ENCODE data around the gene CACNA2D3.

The CACNA2D3 gene

DNA sequence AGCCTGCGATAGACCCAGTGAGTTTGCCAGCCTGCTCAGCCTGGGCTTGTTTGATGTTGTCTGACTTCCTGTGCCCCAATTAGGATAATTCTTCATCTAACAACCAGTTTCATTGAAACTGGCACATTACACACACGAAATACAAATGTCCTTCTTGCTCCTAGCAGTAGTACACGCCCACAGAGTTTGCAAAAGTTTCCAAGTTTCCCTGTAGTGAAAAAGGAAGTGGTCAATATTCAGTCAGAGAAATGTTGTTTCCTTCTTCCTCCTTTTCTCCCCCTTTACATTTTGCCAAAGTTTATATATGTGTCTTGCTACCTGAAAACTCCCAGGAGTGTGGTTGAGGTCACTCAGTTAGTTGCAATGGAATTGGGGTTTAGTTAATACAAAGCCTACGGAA lies 863.9 kb downstream of the CACNA2D3 start:
- DNase-seq = no peak

DNA sequence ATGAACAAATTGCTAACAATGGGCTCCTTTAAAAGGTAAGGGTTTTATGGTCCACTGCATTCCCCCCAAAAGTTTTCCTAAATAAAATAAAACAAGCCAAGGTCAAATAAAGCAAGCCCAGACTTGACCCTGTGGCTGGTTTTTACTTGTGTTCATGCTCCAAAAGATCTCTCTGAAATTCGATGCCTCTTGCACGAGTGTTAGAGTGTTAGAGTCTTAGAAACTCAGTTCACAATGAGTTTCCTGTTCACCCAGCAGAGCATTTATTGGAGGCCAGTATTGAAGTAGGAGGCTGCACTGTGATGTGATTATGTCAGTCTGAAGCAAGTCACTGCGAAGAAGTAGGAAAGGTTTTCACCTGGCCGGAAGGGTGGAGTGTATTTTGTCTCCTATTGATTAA lies 865.4 kb downstream of the CACNA2D3 start:
- DNase-seq = no peak

DNA sequence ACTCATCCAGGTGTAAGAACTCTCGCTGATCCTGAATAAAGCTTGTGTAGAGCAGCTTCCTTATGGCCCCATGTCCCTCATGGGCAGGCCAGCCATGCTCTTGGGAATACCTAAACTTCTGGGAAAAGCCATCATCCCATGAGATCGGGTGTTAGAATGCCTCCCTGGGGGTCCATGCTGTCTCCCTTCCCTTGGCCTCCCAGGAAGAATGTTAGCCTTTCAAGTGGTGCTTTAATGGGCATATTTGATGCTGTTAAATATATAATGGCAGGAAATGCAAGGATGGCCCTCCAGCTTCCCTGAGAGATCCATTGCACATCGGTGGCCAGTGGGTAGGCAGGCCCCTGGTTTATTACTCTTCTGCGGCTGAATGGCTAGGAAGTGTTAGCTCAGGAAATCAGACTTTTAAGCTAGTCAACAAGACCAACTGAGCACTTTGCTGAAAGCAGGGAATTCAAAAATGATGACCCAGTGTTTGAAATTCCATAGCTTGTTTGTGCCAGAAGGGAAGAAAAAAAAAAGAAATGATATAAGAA lies 866.0 kb downstream of the CACNA2D3 start:
- peak; percentile 95 for DNase-seq

DNA sequence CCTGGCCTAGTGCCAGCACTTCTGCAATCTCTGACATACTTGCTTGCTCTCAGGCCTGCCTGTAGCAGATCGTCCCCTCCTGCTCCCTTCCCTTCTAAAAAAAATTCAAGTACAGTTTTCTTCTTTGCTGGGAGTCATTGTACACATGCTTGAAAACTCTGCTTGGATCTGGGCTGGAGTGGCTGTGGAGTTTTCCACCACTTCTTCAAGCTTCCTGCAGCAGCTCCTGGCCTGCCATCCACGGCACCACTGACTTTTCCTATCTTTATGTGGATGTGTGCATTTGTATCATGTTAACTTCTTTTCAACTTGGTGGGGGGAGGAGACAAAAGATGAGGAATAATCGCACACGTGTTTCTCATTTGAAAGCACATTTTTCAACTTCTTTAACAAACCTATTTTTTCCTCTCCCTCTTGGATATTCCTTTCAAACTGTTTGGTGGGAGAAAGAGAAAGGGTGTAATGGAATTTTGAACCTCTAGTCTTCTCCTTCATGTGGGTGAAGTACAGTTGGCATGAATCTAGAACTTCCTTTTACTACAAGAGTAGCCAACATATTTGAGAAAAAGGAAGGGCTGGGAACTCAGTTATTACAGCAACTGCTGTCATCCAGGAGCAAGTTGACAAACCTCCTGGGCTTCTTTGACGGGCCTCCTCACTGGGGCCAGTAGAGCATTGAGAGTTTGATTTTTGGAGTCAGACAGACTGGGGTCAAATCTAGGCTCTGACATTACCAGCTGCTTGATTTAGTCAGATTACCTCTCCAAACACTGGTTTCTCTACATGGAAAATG lies 866.7 kb downstream of the CACNA2D3 start:
- DNase-seq = peak; percentile 85

DNA sequence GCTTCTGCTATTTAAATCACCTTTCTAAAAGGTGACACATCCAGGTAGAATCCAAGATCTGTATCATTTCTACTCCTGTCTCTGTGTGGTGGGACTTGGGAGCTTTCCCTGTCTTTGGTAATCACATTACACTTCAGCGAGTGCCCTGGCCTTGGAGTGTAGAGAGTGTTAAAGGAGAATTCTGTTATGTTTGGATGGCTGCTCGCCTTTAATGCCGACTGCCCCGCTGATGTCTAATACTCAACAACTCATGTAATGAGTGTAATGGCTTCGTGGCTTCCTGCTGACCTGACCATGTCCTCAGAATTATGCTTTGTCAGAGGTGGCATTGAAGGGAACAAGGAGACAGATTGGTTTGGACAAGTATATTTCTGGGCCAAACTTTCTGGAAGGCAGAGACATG lies 871.8 kb downstream of the CACNA2D3 start:
- DNase-seq = no peak

DNA sequence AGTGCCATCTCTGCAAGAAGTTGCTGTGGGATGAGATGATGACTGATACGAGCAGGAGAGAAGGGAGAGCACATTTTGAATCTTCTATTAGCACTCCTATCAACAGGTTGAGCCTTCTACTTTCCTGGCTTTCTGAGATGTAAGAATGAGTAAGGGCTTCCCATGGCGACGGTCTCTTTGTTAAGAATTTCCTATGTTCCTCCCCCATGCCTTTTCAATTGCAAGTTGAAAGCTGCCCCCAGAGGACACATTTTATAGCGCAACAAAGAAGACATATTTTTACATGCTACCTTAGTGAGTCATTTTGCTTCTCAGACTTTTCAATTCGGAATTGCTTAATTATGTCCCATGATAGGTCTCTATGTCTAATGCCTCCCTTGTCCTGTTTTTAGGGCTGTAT lies 876.8 kb downstream of the CACNA2D3 start:
- DNase-seq = peak; percentile 92

DNA sequence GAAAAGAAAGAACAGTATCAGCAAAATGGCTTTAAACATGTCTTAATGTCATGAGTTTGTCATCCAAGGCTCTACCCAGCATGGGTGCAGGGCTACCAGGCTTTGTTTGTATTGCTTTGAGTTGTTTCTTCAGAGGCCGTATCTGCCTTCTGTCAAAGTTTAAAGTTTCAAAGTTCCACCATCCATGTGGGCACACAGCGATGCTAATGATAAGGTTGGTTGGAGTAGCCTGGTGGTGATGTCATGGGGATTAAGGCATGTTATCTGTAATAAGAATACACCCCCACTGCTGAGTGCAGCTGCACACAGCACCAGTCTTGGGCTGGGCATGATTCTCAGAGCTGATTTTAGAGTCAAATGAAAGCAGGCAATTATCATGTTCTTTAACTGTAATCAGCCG lies 877.5 kb downstream of the CACNA2D3 start:
- no peak for DNase-seq

DNA sequence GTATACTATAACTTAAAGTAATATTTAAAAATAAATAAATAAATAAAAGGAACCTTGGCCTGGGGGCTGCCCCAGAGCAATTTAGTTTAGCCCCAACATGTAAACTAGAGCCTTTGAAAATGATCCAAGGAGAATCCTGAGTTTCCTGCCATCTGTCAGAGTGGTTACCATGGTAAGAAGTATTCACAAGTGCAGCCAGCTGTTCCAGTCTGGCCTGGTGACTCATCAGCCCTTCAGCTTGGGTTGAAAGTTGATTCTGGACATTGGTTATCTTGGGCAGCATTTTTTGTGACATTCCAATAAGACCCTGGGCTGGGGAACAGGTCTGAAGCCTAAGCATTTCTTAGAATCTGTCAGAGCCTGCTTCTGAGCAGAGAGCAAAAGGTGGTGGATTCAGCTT lies 878.2 kb downstream of the CACNA2D3 start:
- peak; percentile 78 for DNase-seq

DNA sequence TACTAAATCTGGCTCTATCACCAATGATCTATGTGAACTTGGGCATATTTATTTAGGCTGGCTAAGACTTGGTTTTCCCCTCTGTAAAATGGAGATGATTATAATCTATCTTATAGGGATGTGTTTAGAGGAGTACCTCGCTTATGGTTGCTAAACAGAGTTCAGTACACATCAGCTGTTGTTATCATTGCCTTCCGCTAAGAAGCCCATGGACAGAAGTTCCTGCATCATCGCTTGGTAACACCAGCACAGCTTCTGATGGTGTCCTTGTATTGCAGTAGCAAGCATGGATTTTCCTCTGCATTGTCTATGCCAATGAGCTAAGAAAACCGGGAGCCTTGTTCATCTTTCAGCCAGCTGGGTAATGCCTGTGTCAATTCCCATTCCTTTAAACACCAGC lies 878.6 kb downstream of the CACNA2D3 start:
- DNase-seq = no peak

DNA sequence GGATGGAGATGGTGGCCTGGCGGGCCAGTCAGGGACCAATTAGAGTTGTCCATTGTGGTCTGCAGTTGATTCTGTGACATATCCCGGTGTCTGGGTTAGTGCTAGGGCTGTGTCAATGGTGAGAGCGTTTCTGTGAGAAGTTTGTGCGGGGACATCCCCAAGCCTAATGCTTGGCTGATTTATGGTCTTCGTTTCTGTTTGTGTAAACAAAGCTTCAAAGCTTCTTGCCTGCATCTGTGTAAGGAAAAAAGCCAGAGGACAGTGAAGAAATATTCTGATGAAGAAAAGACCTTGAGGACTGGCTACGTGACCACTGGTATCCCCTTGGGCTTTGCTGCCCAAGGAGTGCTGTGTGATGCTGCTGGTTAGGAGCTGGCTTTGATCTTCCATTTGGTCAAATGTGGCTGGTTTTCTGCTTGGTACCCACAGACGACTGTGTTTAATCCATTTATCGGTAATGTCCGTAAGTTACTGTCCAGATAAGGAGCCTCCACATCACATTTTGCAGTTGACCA lies 880.1 kb downstream of the CACNA2D3 start:
- no peak for DNase-seq

DNA sequence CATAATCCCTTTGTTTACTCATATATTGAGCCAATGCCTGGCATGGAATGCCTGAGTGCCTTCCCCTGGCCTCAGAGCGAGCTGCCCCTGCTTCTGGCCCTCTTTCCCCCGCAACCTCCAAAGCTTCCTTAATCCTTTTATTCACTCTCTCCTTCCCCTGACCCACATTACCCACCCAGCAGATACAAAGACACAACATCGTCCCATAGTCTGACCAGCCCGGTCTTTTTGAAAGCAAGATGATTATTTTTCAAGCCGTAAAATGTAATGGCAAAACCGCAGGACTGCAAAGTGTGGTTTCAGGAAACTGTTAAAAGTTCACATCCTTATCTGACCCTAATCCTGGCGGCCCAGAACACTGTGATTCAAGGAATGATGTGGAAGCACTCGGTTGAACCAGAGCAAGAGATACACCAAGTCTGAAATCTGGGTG lies 883.9 kb downstream of the CACNA2D3 start:
- DNase-seq = peak; percentile 32

DNA sequence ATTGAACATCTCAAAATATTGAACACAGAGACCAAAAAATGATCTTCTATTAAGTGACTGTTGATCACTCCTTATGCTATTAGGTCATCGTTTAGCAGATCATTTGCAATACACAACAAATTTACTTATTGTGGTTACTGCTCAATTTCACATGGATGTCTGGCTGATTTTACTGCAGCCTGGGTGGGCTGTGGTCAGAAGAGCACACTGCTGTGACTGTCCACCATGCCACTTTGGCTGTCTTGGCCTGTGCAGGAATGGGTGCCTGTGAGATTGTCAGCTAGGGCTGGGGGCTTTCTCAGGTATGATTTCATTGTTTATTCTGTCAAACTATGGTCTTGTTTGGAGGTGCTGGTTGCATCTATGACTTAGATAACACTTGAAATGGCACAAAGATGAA lies 885.6 kb downstream of the CACNA2D3 start:
- no peak for DNase-seq

DNA sequence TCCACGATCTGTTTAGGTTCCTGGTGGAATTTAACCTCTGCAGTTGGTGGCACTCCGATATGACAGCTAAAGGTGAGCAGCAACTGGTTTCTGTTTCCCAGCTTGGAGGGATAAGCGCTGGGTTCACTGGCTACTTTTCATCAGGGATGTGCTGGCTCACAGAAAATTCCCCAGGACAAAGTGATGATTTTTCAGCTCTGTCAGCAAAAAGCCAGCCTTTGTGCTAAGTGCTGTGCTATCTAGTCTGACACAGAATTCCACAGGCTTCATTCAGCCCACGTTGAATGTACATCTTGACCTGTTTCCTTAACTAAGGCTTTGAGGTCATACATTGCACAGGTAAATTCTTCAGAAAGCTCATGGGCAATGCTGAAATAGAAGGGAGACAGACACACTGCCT lies 887.0 kb downstream of the CACNA2D3 start:
- DNase-seq = no peak

DNA sequence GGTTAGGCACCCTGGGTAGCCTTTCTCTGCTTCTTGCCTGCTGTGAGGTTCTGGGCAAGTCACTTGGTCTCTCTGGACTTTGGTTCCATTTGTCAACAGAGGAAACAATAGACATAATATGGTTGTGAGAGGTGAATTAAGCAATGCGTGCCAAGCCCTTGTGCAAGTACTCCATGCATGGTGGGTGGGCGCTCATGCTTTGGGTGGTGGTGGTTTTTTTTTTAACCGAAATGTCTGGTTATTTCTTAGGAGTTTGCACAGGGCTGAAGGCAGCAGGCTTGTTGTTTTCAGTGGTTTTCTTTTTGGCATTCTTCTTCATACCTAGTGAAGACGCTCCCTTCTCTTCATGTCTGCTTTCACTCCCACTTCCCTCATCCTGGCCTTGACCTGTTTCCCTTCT lies 889.7 kb downstream of the CACNA2D3 start:
- no peak for DNase-seq

DNA sequence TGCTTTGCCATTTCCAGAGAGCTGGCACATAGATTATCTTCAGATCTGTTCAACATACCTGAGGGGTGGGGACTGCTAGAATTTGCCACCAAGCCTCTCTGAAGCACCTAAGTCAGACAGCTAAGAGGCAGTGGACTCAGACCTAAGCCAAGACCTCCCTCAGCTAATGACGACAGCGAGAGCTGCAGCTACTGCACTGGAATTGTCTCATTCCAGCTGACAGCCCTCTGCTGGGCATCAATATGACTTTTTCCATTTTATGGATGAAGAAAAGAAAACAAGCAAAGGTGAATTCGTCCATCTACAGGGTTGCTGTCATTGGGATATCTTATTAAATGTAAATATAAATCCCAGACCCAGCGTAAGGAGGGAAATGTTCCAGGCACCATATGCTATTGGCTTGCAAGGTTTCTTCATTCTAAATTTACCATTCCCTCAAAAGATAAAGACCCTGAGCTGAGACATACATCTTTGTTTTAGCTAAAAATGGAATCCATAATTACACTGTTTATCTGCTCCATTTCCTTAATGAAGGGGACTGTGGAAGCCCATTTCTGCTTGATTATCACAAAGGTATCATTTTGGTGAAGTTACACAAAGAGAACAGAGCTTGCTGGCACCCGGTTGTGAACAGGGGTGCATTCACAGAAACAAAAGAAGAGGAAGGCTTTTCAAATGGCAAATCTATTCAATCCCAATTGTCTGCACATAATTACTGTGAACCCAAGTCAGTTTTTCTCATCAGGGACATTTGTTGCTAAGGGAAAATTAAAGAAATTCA lies 891.0 kb downstream of the CACNA2D3 start:
- DNase-seq = peak; percentile 52

DNA sequence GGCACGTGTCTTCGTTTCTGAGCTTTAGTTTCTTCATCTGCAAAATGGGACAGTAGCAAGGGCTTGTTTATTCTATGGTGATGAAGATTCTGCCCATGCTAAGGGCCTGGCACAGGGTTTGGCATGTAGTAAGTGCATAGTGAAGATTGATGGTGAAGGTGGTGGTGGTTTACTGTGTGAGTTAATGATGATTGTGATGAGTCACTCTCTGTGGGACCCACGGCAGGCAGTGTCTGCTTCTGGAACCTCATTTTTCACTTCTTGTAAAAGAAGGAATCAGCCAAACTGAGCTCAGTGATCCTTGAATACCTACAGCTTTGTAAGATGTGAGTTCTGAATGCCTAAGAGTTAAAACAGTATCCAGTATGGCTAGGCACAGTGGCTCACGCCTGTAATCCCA lies 891.7 kb downstream of the CACNA2D3 start:
- DNase-seq = peak; percentile 24

DNA sequence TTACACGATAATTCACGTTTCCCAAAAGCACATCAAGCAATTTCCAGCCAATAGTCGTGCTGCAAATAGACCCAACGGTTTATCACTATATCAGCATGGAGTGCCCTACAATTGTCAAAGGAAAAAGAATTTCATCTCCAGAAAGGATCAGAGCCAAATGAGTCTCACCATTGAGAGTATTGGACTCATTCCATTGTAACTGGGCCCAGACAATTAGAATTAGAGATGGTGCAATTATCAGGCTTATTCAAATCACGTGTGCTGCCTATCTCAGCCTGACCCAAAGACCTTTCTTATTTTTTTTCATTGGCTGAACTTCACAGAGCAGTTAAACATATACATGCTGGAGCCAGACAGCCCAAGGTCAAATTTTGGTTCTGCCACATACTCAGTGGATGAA lies 892.6 kb downstream of the CACNA2D3 start:
- DNase-seq = no peak

DNA sequence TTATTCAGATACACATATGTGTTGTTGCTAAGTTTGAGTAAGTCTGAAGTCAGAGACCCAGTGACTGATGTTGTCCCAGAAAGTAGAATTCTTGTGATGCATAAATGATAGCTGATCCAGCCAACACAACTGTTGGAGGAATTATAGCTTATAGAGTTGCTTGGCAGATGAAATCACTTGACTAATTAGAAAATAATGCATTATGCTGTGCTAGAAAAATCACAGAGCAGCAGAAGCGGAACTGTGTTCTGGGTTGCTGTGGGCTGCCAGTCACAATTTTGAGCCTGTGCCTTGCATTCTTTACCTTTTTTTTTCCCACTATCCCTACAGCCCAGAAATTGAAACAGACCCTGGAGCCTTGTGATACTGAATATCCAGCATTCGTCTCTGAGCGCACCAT lies 895.5 kb downstream of the CACNA2D3 start:
- DNase-seq = peak; percentile 69

DNA sequence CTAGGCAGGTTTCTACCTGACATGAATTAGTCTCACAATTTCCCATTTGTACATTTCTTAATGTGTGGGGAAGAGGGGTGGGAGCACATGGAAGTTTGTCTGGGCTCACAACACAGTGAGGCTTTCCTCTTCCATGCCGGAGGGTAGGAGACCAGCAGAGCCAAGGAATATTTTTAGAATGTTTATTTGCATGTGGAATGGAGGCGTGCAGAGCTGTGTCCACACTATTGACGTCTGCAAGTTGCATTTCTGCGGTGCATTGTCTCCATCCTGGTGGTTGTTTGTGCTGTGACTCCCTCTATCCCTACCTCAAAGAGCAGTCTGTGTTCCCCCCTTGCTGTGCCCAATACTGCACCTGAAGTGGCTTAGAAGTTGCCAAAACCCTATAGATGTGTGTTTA lies 908.6 kb downstream of the CACNA2D3 start:
- no peak for DNase-seq

DNA sequence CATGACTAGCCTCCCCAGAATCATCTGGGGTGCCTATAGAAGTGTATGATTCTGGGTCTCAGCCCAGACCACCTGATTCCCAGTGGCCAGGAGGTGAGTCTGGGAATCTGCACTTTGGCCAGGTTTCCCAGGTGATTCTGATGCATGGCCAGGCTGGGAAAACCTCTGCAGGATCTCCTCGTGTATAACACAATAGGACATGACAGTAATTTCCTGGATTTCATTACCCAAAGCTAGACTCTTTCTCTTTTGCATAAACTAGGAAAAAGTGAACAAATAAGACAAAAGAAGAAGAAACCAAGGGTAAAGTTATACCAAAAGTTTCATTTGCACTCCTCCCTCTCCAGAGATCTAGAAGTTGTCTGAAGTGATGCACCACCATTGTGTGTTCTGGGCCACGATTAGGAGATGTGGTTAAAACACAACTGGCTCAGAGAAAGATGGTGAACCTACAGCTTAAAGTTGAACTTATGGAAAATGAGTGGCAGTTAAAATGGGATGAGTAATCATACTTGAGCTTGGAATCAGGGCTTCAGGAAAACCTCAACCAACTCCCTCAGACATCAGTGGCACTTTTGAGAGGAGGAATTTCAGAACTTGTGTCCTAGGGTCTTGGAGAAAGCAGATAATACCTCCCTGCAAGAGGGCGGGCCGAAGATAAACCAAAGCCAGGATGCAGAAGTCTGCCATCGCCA lies 914.7 kb downstream of the CACNA2D3 start:
- DNase-seq = no peak

DNA sequence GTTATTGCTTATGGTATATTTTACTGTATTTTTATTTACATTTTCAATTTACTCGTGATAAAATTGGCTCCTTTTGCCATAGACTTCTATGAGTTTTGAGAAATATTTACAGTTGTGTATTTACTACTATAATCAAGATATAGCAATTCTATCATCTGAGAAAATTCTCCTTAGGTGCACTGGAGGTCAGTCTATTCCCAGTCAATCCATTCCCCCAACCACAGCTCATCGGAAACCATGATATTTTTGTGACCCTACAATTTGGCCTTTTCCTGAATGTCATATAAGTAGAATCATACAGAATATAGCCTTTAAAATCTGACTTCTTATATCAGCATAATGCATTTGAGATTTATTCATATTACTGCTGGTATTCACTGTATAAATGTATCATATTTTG lies 920.2 kb downstream of the CACNA2D3 start:
- peak; percentile 33 for DNase-seq

DNA sequence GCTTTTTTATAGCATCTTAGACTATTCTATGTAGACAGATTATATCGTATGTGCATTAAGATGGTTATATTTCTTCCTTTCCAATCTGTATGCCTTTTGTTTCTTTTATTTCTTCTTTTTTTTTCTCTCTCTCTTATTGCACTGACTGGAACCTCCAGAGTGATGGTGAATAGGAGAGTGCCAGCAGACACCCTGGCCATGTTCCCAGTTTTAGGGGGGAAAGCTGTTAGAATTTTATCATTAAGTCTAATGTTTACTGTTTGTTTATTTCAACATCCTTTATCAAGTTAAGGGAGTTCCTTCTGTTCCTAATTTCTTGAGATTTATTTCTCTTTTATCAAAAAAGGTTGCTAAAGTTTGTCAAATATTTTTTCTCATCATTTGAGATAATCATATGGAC lies 922.1 kb downstream of the CACNA2D3 start:
- DNase-seq = no peak

DNA sequence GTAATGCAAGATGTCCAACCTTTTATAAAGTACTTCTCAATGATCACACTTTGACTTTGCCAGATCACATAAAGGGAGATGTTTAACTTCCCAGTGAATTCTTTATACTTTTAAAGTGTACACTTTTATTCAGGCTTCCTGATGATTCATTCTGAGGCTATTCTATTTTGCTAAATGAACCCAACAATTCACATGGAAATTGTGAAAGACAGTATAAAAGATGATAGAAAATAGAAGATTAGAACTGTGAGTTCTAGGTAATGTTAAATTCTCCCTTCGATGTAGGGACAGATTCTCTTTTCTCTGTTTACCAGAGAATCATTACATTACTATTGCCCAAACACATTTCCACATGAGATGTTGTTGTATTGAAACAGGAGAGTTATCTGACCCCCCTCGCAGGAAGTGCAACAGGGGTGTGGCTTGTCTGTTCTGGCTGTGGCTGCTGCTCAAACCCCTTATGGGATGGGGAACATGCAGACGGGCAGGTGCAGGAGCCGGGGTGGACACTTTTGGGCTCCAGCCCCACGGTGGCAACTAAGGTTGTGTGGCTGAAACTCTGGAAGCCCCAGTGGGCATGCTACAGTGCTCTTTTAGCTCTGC lies 936.8 kb downstream of the CACNA2D3 start:
- peak; percentile 47 for DNase-seq
